Skeletal muscle tissue (tissue), 5 donors: ENCODE data around the gene EVI5. TPM values are rescaled to one million over a fixed set of nuclear protein-coding genes. Genes with fewer than 3 reads are reported as not detected.

Experiments used
- H3K27ac ChIP-seq: one replicate; pipeline ENCODE4 v1.7.0; 2013; ENCODE audit warnings: mild to moderate bottlenecking, low read depth, low read length, inconsistent platforms
- H3K27me3 ChIP-seq, 3 donors: one replicate each; pipeline ENCODE4 v1.7.0; 2013; ENCODE audit warnings: low read length in 3 of 3; ENCODE audit not compliant: control insufficient read depth in 3 of 3, insufficient read depth in 3 of 3
- H3K36me3 ChIP-seq, 3 donors: one replicate each; pipeline ENCODE4 v1.7.0; 2013; ENCODE audit warnings: low read length in 3 of 3; ENCODE audit not compliant: control insufficient read depth in 3 of 3, insufficient read depth in 3 of 3
- H3K4me1 ChIP-seq, 3 donors: one replicate each; pipeline ENCODE4 v1.7.0; 2013; ENCODE audit warnings: low read length in 3 of 3, mild to moderate bottlenecking in 3 of 3; ENCODE audit not compliant: control insufficient read depth in 3 of 3, insufficient read depth in 3 of 3
- H3K4me3 ChIP-seq, 3 donors: one replicate each; pipeline ENCODE4 v1.7.0; 2013; ENCODE audit warnings: low read length in 3 of 3
- H3K9ac ChIP-seq, 3 donors: one replicate each; pipeline ENCODE4 v1.7.0; 2013; ENCODE audit warnings: low read length in 3 of 3, mild to moderate bottlenecking in 3 of 3, moderate library complexity in 2 of 3, low read depth in 1 of 3
- H3K9me3 ChIP-seq, 3 donors: one replicate each; pipeline ENCODE4 v1.7.0; 2013; ENCODE audit warnings: low read length in 3 of 3; ENCODE audit not compliant: control insufficient read depth in 3 of 3
- small RNA-seq: library from RNA; depleted of rRNA; stranded (forward); fragments of <200 nt; gene quantifications from one replicate; pipeline ENCODE3, GENCODE V24; 2014
- total RNA-seq: library from RNA; depleted of rRNA; stranded (reverse); fragments of >200 nt; gene quantifications from one replicate; pipeline ENCODE4 v1.2.3, GENCODE V29; 2014
- donor health status: Osteomylitis.

The EVI5 gene
- total RNA-seq, 1 donor from 2014 or later, result 40.7 TPM

GRCh38 chr1:92473781-92474495 is 311.0 kb downstream of the EVI5 start:
- Histone ChIP-seq H3K4me3 (no peak overlapping the region), H3K4me1 (no peaks in the 10 kb centered on the region), H3K9ac (no peak overlapping the region), H3K27me3 (peaks cover 0 to 13% (median 10%) of the 10 kb centered on the region in 3 donors), H3K27ac (no peak overlapping the region), H3K36me3 (no peaks in the 10 kb centered on the region), H3K9me3 (no peaks in the 10 kb centered on the region)

- Histone ChIP-seq H3K9me3 (no peaks in the 10 kb centered on the region), H3K4me1 (no peaks in the 10 kb centered on the region), H3K36me3 (no peaks in the 10 kb centered on the region), H3K4me3 (no peak overlapping the region), H3K9ac (no peak overlapping the region), H3K27ac (no peak overlapping the region), H3K27me3 (peaks cover 0 to 3% (median 0%) of the 10 kb centered on the region in 3 donors)
Measured at GRCh38 chr1:92470216-92470615, 314.7 kb downstream of the EVI5 start.

- Histone ChIP-seq H3K4me3 (no peak overlapping the region), H3K27ac (no peak overlapping the region), H3K9ac (no peak overlapping the region), H3K9me3 (no peaks in the 10 kb centered on the region), H3K4me1 (no peaks in the 10 kb centered on the region), H3K36me3 (no peaks in the 10 kb centered on the region), H3K27me3 (no peaks in the 10 kb centered on the region)
Measured at GRCh38 chr1:92466683-92467352, 318.1 kb downstream of the EVI5 start.

DNA sequence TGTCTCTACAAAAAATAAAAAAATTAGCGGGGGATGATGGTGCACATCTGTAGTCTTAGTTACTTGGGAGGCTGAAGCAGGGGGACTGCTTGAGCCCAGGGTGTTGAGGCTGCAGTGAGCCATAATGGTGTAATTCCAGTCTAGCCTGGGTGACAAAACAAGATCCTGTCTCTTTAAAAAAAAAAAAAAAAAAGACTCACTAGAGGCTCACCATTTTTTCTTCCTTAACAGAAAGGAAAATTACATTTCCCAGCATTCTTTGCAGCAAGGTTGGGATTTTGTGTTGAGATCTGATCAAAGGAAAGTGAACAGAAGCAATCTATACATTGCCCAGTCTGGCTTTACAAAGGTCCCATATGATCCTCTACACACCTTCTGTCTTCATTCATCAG is 319.7 kb downstream of the EVI5 start:
- Histone ChIP-seq H3K27ac (no peak overlapping the region), H3K27me3 (no peaks in the 10 kb centered on the region), H3K4me1 (no peaks in the 10 kb centered on the region), H3K36me3 (no peaks in the 10 kb centered on the region), H3K9ac (no peak overlapping the region), H3K4me3 (no peak overlapping the region), H3K9me3 (no peaks in the 10 kb centered on the region)

- Histone ChIP-seq H3K4me1 (no peaks in the 10 kb centered on the region), H3K9me3 (no peaks in the 10 kb centered on the region), H3K36me3 (no peaks in the 10 kb centered on the region), H3K4me3 (no peak overlapping the region), H3K27me3 (no peaks in the 10 kb centered on the region), H3K9ac (no peak overlapping the region), H3K27ac (no peak overlapping the region)
Measured at GRCh38 chr1:92464588-92465255, 320.2 kb downstream of the EVI5 start.

GRCh38 chr1:92461364-92462097 is 323.4 kb downstream of the EVI5 start:
- no peaks in the 10 kb centered on the region for H3K9me3 ChIP-seq
- no peaks in the 10 kb centered on the region for H3K4me1 ChIP-seq
- no peaks in the 10 kb centered on the region for H3K27me3 ChIP-seq
- H3K36me3 ChIP-seq, result no peaks in the 10 kb centered on the region
- H3K4me3 ChIP-seq, result no peak overlapping the region
- H3K9ac ChIP-seq, result no peak overlapping the region
- H3K27ac ChIP-seq, result no peak overlapping the region

GRCh38 chr1:92459871-92460320 is 325.0 kb downstream of the EVI5 start:
- no peak overlapping the region for H3K4me3 ChIP-seq

More at GRCh38 chr1:92459871-92460320, 325.0 kb downstream of the EVI5 start:
- Histone ChIP-seq H3K9me3 (no peaks in the 10 kb centered on the region), H3K4me1 (no peaks in the 10 kb centered on the region), H3K36me3 (no peaks in the 10 kb centered on the region), H3K27me3 (no peaks in the 10 kb centered on the region), H3K27ac (peak overlapping the region; percentile 1), H3K9ac (no peak overlapping the region)

Small RNAs within 50 kb of the gene (small RNA-seq; reads per million reads assigned to genes)
- gene AC104332.2 (not detected), gene RNU4-59P (not detected)

Other genes starting within 250 kb of the EVI5 start
- 1,925 TPM for gene RPL5, start 46.9 kb upstream of the EVI5 start, total RNA-seq
- 5.7 TPM for gene DIPK1A, start 176.4 kb upstream of the EVI5 start, total RNA-seq